ACC112 (cell line): ENCODE measurements around the gene LTV1.
"Not testable (repeated sequence)": the region's sequence is repeated elsewhere in the genome, so short reads cannot be mapped to it uniquely, and the experiment has no call there.

Source experiments
- H2AFZ ChIP-seq: fragments of 200-600 bp; sonication (generic); one replicate; pipeline ENCODE4 v1.6.0; 2017; ENCODE audit warnings: antibody characterized with exemption, low read length; ENCODE audit not compliant: unreplicated experiment
- H3K27ac ChIP-seq: fragments of 200-600 bp; sonication (generic); 2 replicates; pipeline ENCODE4 v1.5.1; 2014; ENCODE audit warnings: low read depth, mild to moderate bottlenecking, antibody characterized with exemption, low read length, moderate library complexity
- H3K27me3 ChIP-seq: fragments of 200-600 bp; sonication (generic); 2 replicates; pipeline ENCODE4 v1.6.1; 2014; ENCODE audit warnings: mild to moderate bottlenecking, antibody characterized with exemption, low read length, moderate library complexity, mixed read lengths; ENCODE audit not compliant: insufficient read depth
- H3K36me3 ChIP-seq: fragments of 200-600 bp; sonication (generic); 2 replicates; pipeline ENCODE4 v1.6.1; 2016; ENCODE audit warnings: mild to moderate bottlenecking, antibody characterized with exemption, low read length, moderate library complexity, mixed read lengths; ENCODE audit not compliant: insufficient read depth
- H3K4me1 ChIP-seq: fragments of 200-600 bp; sonication (generic); one replicate; pipeline ENCODE4 v1.6.1; 2016; ENCODE audit warnings: low read length, mixed read lengths; ENCODE audit not compliant: insufficient read depth, unreplicated experiment, control insufficient read depth
- H3K4me3 ChIP-seq: fragments of 200-600 bp; sonication (generic); 2 replicates; pipeline ENCODE4 v1.5.1; 2014; ENCODE audit warnings: mild to moderate bottlenecking, low read depth, low read length
- H3K79me2 ChIP-seq: fragments of 200-600 bp; sonication (generic); one replicate; pipeline ENCODE4 v1.6.0; 2016; ENCODE audit warnings: low read length; ENCODE audit not compliant: control insufficient read depth, unreplicated experiment, insufficient read depth

LTV1 gene

GRCh38 chr6:143842902-143843676 is at the start of gene LTV1:
Gene LTV1 (plus strand): TSS chr6:143843338. CDS start chr6:143843478, 140 bp downstream.
- Histone ChIP-seq H3K27me3 (no peaks in the 10 kb centered on the region), H3K79me2 (peaks cover 38% of the 10 kb centered on the region), H2AFZ (peak within 1 kb of the TSS; percentile 97), H3K4me1 (no peaks in the 10 kb centered on the region), H3K36me3 (peaks cover 31% of the 10 kb centered on the region), H3K4me3 (peak within 1 kb of the TSS; percentile 92), H3K27ac (peak within 1 kb of the TSS; percentile 75)

GRCh38 chr6:143796551-143796950 is 46.6 kb upstream of the LTV1 start:
- H3K27me3 ChIP-seq, H2AFZ ChIP-seq, H3K4me1 ChIP-seq, H3K79me2 ChIP-seq, H3K27ac ChIP-seq, H3K4me3 ChIP-seq: not testable (repeated sequence)
- peaks cover 16% of the 10 kb centered on the region for H3K36me3 ChIP-seq

- not testable (repeated sequence) for H3K4me3 ChIP-seq, H3K27me3 ChIP-seq, H3K27ac ChIP-seq
These were observed 44.7 kb upstream of the LTV1 start for GRCh38 chr6:143798487-143798886.

GRCh38 chr6:143802833-143803565 is 40.1 kb upstream of the LTV1 start:
- Histone ChIP-seq H3K36me3 (peaks cover 4% of the 10 kb centered on the region; the same call in 1 of the 2 replicates), H3K4me3 (no peak overlapping the region)

More at GRCh38 chr6:143798487-143798886, 44.7 kb upstream of the LTV1 start:
- not testable (repeated sequence) for H3K36me3 ChIP-seq, H3K4me1 ChIP-seq, H2AFZ ChIP-seq, H3K79me2 ChIP-seq

GRCh38 chr6:143803769-143804568 is 39.2 kb upstream of the LTV1 start:
- H2AFZ ChIP-seq, result no peak overlapping the region

More at GRCh38 chr6:143802833-143803565, 40.1 kb upstream of the LTV1 start:
- no peak overlapping the region for H2AFZ ChIP-seq
- no peak overlapping the region; the same call in 1 of the 2 replicates for H3K27ac ChIP-seq
- peaks cover 46% of the 10 kb centered on the region for H3K4me1 ChIP-seq
- H3K27me3 ChIP-seq, result no peaks in the 10 kb centered on the region
- H3K79me2 ChIP-seq, result no peaks in the 10 kb centered on the region

GRCh38 chr6:143804835-143805239 is 38.3 kb upstream of the LTV1 start:
- Histone ChIP-seq H3K27me3 (no peaks in the 10 kb centered on the region), H3K4me3 (no peak overlapping the region), H3K4me1 (peaks cover 46% of the 10 kb centered on the region), H3K36me3 (peaks cover 4% of the 10 kb centered on the region; the same call in 1 of the 2 replicates), H2AFZ (no peak overlapping the region), H3K27ac (peak overlapping the region; percentile 96), H3K79me2 (no peaks in the 10 kb centered on the region)

More at GRCh38 chr6:143803769-143804568, 39.2 kb upstream of the LTV1 start:
- no peak overlapping the region for H3K4me3 ChIP-seq
- H3K27me3 ChIP-seq, result no peaks in the 10 kb centered on the region
- H3K4me1 ChIP-seq, result peaks cover 46% of the 10 kb centered on the region
- H3K27ac ChIP-seq, result no peak overlapping the region; the same call in 1 of the 2 replicates
- peaks cover 4% of the 10 kb centered on the region; the same call in 1 of the 2 replicates for H3K36me3 ChIP-seq
- no peaks in the 10 kb centered on the region for H3K79me2 ChIP-seq

GRCh38 chr6:143806282-143807102 is 36.6 kb upstream of the LTV1 start:
- H3K4me3 ChIP-seq, result peak overlapping the region; percentile 54; the same call in 1 of the 2 replicates
- peak overlapping the region; percentile 70 for H2AFZ ChIP-seq
- H3K4me1 ChIP-seq, result peaks cover 46% of the 10 kb centered on the region
- no peaks in the 10 kb centered on the region for H3K27me3 ChIP-seq
- H3K36me3 ChIP-seq, result peaks cover 4% of the 10 kb centered on the region; the same call in 1 of the 2 replicates
- peak overlapping the region; percentile 96 for H3K27ac ChIP-seq
- H3K79me2 ChIP-seq, result no peaks in the 10 kb centered on the region

- peaks cover 46% of the 10 kb centered on the region for H3K4me1 ChIP-seq
- no peaks in the 10 kb centered on the region for H3K27me3 ChIP-seq
- peak overlapping the region; percentile 96 for H3K27ac ChIP-seq
- no peaks in the 10 kb centered on the region for H3K79me2 ChIP-seq
- no peak overlapping the region for H3K4me3 ChIP-seq
- H2AFZ ChIP-seq, result no peak overlapping the region
- H3K36me3 ChIP-seq, result peaks cover 4% of the 10 kb centered on the region; the same call in 1 of the 2 replicates
These were observed 35.9 kb upstream of the LTV1 start for GRCh38 chr6:143807103-143807772.

- Histone ChIP-seq H3K4me3 (no peak overlapping the region), H3K36me3 (peaks cover 7% of the 10 kb centered on the region; the same call in 1 of the 2 replicates), H3K79me2 (no peaks in the 10 kb centered on the region), H2AFZ (no peak overlapping the region), H3K27me3 (no peaks in the 10 kb centered on the region), H3K27ac (no peak overlapping the region), H3K4me1 (peaks cover 22% of the 10 kb centered on the region)
These were observed 32.4 kb upstream of the LTV1 start for GRCh38 chr6:143810745-143811144.
